NCI-H524 treated with DMSO at 0.1 percent for 48 hours (cell line): ENCODE measurements around the gene TIMP1.

ENCODE experiments used
- DNase-seq: peaks from one replicate; lab custom pipeline; 2025; lab: John Stamatoyannopoulos, UW

Gene TIMP1

DNA sequence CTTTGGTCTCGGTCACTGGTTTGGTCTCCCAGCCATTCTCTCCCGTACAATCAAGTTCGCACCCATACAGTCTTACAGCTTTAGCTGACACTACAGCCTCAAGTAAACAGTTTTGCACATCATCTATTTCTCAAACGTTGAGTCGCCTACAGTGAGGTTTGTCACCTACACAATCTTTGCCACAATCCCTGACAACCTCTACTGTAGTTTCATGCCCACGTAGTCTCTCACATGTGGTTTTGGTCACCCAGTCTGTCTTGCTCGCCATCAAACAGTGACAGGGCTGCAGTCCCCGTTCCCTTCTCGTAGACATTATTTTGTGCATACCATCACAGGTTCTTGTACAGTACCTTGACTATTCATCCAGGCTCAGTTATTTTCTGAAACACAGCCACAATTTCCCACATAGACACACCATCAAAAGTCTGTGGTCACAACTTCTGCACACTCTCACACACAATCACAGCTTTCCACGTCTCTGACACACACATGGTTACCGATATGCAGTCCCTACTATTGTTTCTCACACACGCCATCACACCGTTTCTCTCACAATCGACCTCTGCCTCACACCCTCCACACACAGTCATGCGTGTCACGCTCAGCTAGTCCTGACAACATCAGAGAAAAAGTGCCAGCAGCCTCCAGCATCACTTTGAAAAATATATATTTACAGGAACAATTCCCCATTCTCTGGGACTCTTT lies 52.8 kb downstream of the TIMP1 start:
- DNase-seq: no peak
